CD4-positive, CD25-positive, alpha-beta regulatory T cell (primary cell): ENCODE data around the gene ATP2A3. TPM values are rescaled to one million over a fixed set of nuclear protein-coding genes. Genes with fewer than 3 reads are reported as not detected.

Source experiments
- ATAC-seq, 2 donors: fragments of 150-1000 bp; cut with Tn5 transposase; one replicate each; pipeline ENCODE4 v1.10.0; 2021; ENCODE audit warnings: low read depth in 2 of 2, moderate number of reproducible peaks in 2 of 2, moderate library complexity in 1 of 2
- DNase-seq, 3 donors: peaks; one replicate each; pipeline versions ENCODE4 v3.0.0 to v3.0.0-alpha.2; 2012 to 2022; ENCODE audit warnings: mixed read lengths in 1 of 3
- H3K27ac ChIP-seq: one replicate; pipeline ENCODE4 v1.7.0; 2013; ENCODE audit warnings: mild to moderate bottlenecking, low read length; ENCODE audit not compliant: insufficient read depth, poor library complexity, severe bottlenecking
- H3K27me3 ChIP-seq: one replicate; pipeline ENCODE4 v1.7.0; 2013; ENCODE audit warnings: low read length; ENCODE audit not compliant: control insufficient read depth, insufficient read depth
- H3K36me3 ChIP-seq: one replicate; pipeline ENCODE4 v1.7.0; 2013; ENCODE audit warnings: mild to moderate bottlenecking, low read length, moderate library complexity; ENCODE audit not compliant: control insufficient read depth, insufficient read depth
- H3K4me1 ChIP-seq: 2 replicates; pipeline ENCODE4 v1.7.0; 2013; ENCODE audit warnings: mild to moderate bottlenecking, low read length; ENCODE audit not compliant: insufficient read depth, control insufficient read depth, poor library complexity, severe bottlenecking
- H3K4me3 ChIP-seq: one replicate; pipeline ENCODE4 v1.7.0; 2013; ENCODE audit warnings: low read depth, mild to moderate bottlenecking, low read length, moderate library complexity
- H3K9me3 ChIP-seq, 2 experiments: 1 replicate in 1 of 2; 2 replicates in 1 of 2; pipeline ENCODE4 v1.7.0; 2013; ENCODE audit warnings: low read length in 2 of 2, mild to moderate bottlenecking in 1 of 2, moderate library complexity in 1 of 2; ENCODE audit not compliant: control insufficient read depth in 2 of 2
- H3K27ac Mint-ChIP-seq, 3 donors: one replicate each; pipeline ENCODE4 v1.8.0; 2020 to 2022; ENCODE audit warnings: mild to moderate bottlenecking in 3 of 3, mixed read lengths in 3 of 3, moderate library complexity in 2 of 3
- H3K27me3 Mint-ChIP-seq: one replicate; pipeline ENCODE4 v1.8.0; 2022; ENCODE audit warnings: mild to moderate bottlenecking, mixed read lengths
- H3K36me3 Mint-ChIP-seq: one replicate; pipeline ENCODE4 v1.8.0; 2020; ENCODE audit warnings: mixed read lengths
- H3K4me1 Mint-ChIP-seq, 4 donors: one replicate each; pipeline ENCODE4 v1.8.0; 2020 to 2022; ENCODE audit warnings: mixed read lengths in 4 of 4, mild to moderate bottlenecking in 1 of 4
- H3K4me3 Mint-ChIP-seq, 4 donors: one replicate each; pipeline ENCODE4 v1.8.0; 2020 to 2022; ENCODE audit warnings: mild to moderate bottlenecking in 4 of 4, mixed read lengths in 4 of 4, moderate library complexity in 3 of 4
- H3K9me3 Mint-ChIP-seq, 7 donors: one replicate each; pipeline ENCODE4 v1.8.0; 2020 to 2022; ENCODE audit warnings: mixed read lengths in 7 of 7, mild to moderate bottlenecking in 3 of 7, moderate library complexity in 2 of 7
- polyA plus RNA-seq, 4 donors: library from polyadenylated mRNA; unstranded; fragments of 300-500 nt; fragmentation: Illumina TruSeq; gene quantifications; one replicate each; pipeline ENCODE4 v1.2.3, GENCODE V29; 2021
- total RNA-seq: library from RNA; stranded (reverse); gene quantifications from one replicate; pipeline ENCODE4 v1.2.3, GENCODE V29; 2022

ATP2A3 gene
- total and polyA plus RNA-seq, 5 donors from 2014 or later, result 33.5 to 306 (median 43.8) TPM

- Histone ChIP-seq H3K36me3 (no peaks in the 10 kb centered on the region), H3K4me1 (peaks cover 13% of the 10 kb centered on the region), H3K27me3 (no peaks in the 10 kb centered on the region), H3K4me3 (no peak overlapping the region), H3K9me3 (peaks cover 0 to 7% of the 10 kb centered on the region in 2 experiments), H3K27ac (no peak overlapping the region)
- H3K27ac Mint-ChIP-seq, result no peak overlapping the region
- H3K9me3 Mint-ChIP-seq, result peaks cover 0 to 9% (median 0%) of the 10 kb centered on the region in 7 donors
- no peaks in the 10 kb centered on the region for H3K36me3 Mint-ChIP-seq
- peak overlapping the region in 2 of 4 donors; percentile 1 to 16 for H3K4me3 Mint-ChIP-seq
- H3K27me3 Mint-ChIP-seq, result peaks cover 28% of the 10 kb centered on the region
- DNase-seq, result no peak
- peaks cover 0 to 37% (median 16%) of the 10 kb centered on the region in 4 donors for H3K4me1 Mint-ChIP-seq
- no peak for ATAC-seq
These were observed 10.0 kb upstream of the ATP2A3 start for GRCh38 chr17:3974138-3974687.

- no peak for ATAC-seq
- Mint-ChIP-seq H3K4me3 (peak overlapping the region in 1 of 4 donors; percentile 16), H3K9me3 (peaks cover 0 to 9% (median 0%) of the 10 kb centered on the region in 7 donors), H3K36me3 (no peaks in the 10 kb centered on the region), H3K27ac (peak overlapping the region in 1 of 3 donors; percentile 36), H3K27me3 (peaks cover 28% of the 10 kb centered on the region), H3K4me1 (peaks cover 0 to 32% (median 17%) of the 10 kb centered on the region in 4 donors)
- no peaks in the 10 kb centered on the region for H3K27me3 ChIP-seq
- H3K36me3 ChIP-seq, result no peaks in the 10 kb centered on the region
- H3K27ac ChIP-seq, result no peak overlapping the region
- H3K4me1 ChIP-seq, result peaks cover 13% of the 10 kb centered on the region
- H3K4me3 ChIP-seq, result no peak overlapping the region
- DNase-seq, result no peak
- H3K9me3 ChIP-seq, result peaks cover 0 to 7% of the 10 kb centered on the region in 2 experiments
These were observed 9.4 kb upstream of the ATP2A3 start for GRCh38 chr17:3973495-3974137.

DNA sequence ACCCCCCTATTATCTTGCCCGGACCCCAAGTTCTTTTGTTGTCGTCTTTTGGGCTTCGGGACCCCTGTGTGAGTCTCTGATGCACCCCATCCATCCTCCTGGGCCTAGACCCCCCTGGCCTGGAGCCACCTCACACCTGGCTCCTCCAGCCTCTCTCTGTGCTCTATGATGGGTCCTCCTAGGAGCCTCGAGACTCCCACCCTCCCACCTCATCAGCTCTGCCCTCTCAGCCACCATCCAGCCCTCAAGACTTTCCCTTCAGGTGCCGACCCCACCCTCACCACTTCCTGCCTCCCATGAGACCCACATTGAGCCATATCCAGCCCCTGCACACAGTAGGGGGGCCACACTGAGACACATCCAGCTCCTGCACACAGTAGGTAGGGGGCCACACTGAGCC lies 8.7 kb upstream of the ATP2A3 start:
- Histone ChIP-seq H3K27me3 (no peaks in the 10 kb centered on the region), H3K9me3 (peaks cover 0 to 7% of the 10 kb centered on the region in 2 experiments), H3K36me3 (no peaks in the 10 kb centered on the region), H3K27ac (no peak overlapping the region), H3K4me1 (peaks cover 13% of the 10 kb centered on the region), H3K4me3 (no peak overlapping the region)
- H3K4me1 Mint-ChIP-seq, result peaks cover 0 to 30% (median 17%) of the 10 kb centered on the region in 4 donors
- H3K27me3 Mint-ChIP-seq, result peaks cover 28% of the 10 kb centered on the region
- ATAC-seq (no peak), DNase-seq (peak in 1 of 3 donors; percentile 32)
- H3K4me3 Mint-ChIP-seq, result peak overlapping the region in 1 of 4 donors; percentile 45
- H3K27ac Mint-ChIP-seq, result no peak overlapping the region
- H3K9me3 Mint-ChIP-seq, result peaks cover 0 to 9% (median 0%) of the 10 kb centered on the region in 7 donors
- no peaks in the 10 kb centered on the region for H3K36me3 Mint-ChIP-seq

DNA sequence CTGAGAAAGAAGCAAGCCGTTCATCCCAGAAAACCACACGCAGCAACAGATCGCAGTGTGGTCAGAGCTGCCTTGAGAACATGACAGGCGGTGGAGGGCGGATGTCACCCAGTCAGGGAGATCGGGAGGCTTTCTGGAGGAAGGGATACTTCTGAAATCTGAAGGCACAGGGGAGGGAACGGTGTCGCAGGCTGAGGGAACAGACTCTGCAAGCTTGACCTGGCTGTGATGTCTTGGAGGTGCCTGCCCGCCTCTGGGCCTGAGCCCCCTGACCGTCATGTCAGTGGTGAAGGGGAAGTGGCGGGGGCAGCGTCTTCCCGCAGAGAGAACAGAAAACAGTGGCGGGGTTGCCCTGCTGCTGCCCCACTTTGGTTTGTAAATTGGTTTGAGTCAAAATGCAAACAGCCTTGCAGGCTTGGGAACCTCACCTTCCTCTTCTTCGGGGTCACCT lies 8.1 kb upstream of the ATP2A3 start:
- H3K27me3 Mint-ChIP-seq, result peaks cover 28% of the 10 kb centered on the region
- no peaks in the 10 kb centered on the region for H3K27me3 ChIP-seq
- peaks cover 0 to 30% (median 17%) of the 10 kb centered on the region in 4 donors for H3K4me1 Mint-ChIP-seq
- peaks cover 0 to 7% of the 10 kb centered on the region in 2 experiments for H3K9me3 ChIP-seq
- no peaks in the 10 kb centered on the region for H3K36me3 ChIP-seq
- peak overlapping the region in 2 of 4 donors; percentile 45 to 46 for H3K4me3 Mint-ChIP-seq
- no peak overlapping the region for H3K27ac Mint-ChIP-seq
- H3K4me1 ChIP-seq, result peaks cover 13% of the 10 kb centered on the region
- no peak overlapping the region for H3K27ac ChIP-seq
- ATAC-seq (no peak), DNase-seq (peak in 1 of 3 donors; percentile 27)
- no peaks in the 10 kb centered on the region for H3K36me3 Mint-ChIP-seq
- H3K4me3 ChIP-seq, result no peak overlapping the region
- H3K9me3 Mint-ChIP-seq, result peaks cover 0 to 9% (median 0%) of the 10 kb centered on the region in 7 donors

DNA sequence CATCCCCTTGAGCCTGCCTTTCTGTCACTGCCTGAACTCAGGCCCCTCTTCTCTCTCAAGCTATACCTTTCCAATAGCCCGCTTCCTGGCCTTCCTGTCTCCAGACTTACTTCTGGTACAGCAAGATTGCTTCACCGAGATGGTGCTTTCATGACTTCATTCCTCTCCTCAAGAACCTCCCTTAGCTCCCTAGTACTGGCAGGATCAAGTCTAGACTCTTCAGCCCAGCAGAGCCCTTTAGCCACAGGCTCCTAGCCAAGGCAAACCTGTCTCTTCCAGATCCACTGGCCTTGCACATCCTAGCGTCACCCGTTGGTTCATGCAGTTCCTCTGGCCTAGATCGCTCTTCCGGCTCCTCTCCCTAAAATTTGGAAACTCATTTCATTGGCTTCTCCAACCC lies 6.4 kb upstream of the ATP2A3 start:
- Histone ChIP-seq H3K27me3 (no peaks in the 10 kb centered on the region), H3K9me3 (peaks cover 0 to 7% of the 10 kb centered on the region in 2 experiments), H3K27ac (no peak overlapping the region), H3K4me3 (no peak overlapping the region), H3K36me3 (no peaks in the 10 kb centered on the region), H3K4me1 (peaks cover 13% of the 10 kb centered on the region)
- Mint-ChIP-seq H3K27ac (no peak overlapping the region), H3K4me3 (peak overlapping the region in 2 of 4 donors; percentile 27 to 29), H3K4me1 (peaks cover 0 to 33% (median 19%) of the 10 kb centered on the region in 4 donors), H3K36me3 (no peaks in the 10 kb centered on the region), H3K9me3 (peaks cover 0 to 9% (median 0%) of the 10 kb centered on the region in 7 donors), H3K27me3 (peaks cover 28% of the 10 kb centered on the region)
- ATAC-seq, result no peak
- DNase-seq, result no peak

DNA sequence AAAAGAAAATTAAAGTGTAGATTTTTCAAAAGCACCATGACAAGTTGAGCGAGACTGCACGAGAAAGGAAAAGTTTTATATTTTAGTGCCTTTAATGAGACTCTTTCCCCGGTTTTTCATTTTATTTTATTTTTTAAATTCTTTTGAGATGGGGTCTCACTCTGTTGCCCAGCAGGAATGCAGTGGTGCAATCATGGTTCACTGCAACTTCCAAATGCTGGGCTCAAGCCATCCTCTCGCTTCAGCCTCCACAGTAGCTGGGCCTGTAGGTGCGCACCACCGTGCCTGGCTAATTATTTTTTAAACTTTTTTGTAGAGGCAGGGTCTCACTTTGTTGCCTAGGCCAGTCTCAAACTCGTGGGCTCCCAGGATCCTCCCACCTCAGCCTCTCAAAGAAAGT lies 5.7 kb upstream of the ATP2A3 start:
- H3K9me3 Mint-ChIP-seq, result peaks cover 0 to 7% (median 0%) of the 10 kb centered on the region in 7 donors
- H3K9me3 ChIP-seq, result peaks cover 0 to 4% of the 10 kb centered on the region in 2 experiments
- H3K27me3 Mint-ChIP-seq, result peaks cover 25% of the 10 kb centered on the region
- no peak overlapping the region for H3K4me3 ChIP-seq
- no peaks in the 10 kb centered on the region for H3K36me3 Mint-ChIP-seq
- no peak overlapping the region for H3K27ac Mint-ChIP-seq
- H3K4me3 Mint-ChIP-seq, result no peak overlapping the region
- no peaks in the 10 kb centered on the region for H3K36me3 ChIP-seq
- no peak for DNase-seq
- H3K4me1 ChIP-seq, result peaks cover 19% of the 10 kb centered on the region
- H3K27me3 ChIP-seq, result no peaks in the 10 kb centered on the region
- no peak for ATAC-seq
- no peak overlapping the region for H3K27ac ChIP-seq
- peaks cover 0 to 37% (median 23%) of the 10 kb centered on the region in 4 donors for H3K4me1 Mint-ChIP-seq

DNA sequence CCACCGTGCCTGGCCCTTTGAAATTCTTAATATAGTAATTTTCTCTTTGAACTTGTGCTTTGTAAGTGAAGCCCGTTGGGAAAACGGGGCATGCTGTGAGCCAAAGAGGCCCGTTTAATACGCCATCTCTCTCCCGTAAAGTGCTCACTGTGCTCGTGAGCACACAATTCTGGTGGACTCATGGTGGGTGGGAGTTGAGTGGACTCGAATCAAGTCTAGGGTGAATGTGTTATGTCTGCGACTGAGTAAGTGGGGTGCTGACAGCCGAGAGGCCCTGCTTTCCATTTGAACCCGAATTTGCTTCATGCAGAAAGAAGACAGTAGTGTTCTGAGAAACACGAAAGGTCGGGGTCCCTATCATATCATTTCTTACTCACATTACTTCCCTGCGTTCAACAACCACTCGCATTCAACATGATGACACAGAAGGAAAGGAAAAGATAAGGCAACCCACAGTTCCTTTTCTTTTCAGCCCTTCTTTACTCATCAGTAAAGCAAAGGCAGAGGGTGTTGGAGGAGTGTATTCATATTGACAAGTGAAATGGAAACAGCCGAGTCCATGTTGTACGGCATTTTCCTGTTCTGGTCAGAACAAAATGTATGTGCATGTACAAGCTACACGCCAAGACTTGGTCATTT lies 4.8 kb upstream of the ATP2A3 start:
- no peak overlapping the region for H3K27ac ChIP-seq
- H3K27me3 Mint-ChIP-seq, result peaks cover 20% of the 10 kb centered on the region

More for the DNA sequence above, 4.8 kb upstream of the ATP2A3 start:
- Mint-ChIP-seq H3K4me3 (peak overlapping the region in 2 of 4 donors; percentile 25 to 71), H3K4me1 (peaks cover 0 to 33% (median 21%) of the 10 kb centered on the region in 4 donors), H3K27ac (no peak overlapping the region), H3K36me3 (no peaks in the 10 kb centered on the region), H3K9me3 (no peaks in the 10 kb centered on the region)
- no peaks in the 10 kb centered on the region for H3K27me3 ChIP-seq
- H3K4me3 ChIP-seq, result no peak overlapping the region
- peaks cover 22% of the 10 kb centered on the region for H3K4me1 ChIP-seq
- H3K9me3 ChIP-seq, result no peaks in the 10 kb centered on the region
- DNase-seq, result no peak
- ATAC-seq, result no peak
- no peaks in the 10 kb centered on the region for H3K36me3 ChIP-seq
